Liver (tissue), 9 donors: ENCODE measurements around the gene RBX1. TPM values are rescaled to one million over a fixed set of nuclear protein-coding genes. Genes with fewer than 3 reads are reported as not detected.

ENCODE experiments used
- DNase-seq: peaks from one replicate; pipeline ENCODE4 v3.0.0-alpha.2; 2017; ENCODE audit warnings: low spot score
- H3K27ac ChIP-seq, 2 donors: one replicate each; pipeline ENCODE4 v1.7.0; 2013; ENCODE audit warnings: inconsistent platforms in 2 of 2, low read length in 2 of 2, control low read depth in 1 of 2, low read depth in 1 of 2, mild to moderate bottlenecking in 1 of 2
- H3K27me3 ChIP-seq, 4 donors: one replicate each; pipeline versions ENCODE4 v1.6.1 to v1.7.0; 2013; ENCODE audit warnings: low read length in 3 of 4, inconsistent platforms in 1 of 4, mild to moderate bottlenecking in 1 of 4, moderate library complexity in 1 of 4; ENCODE audit not compliant: control insufficient read depth in 4 of 4, insufficient read depth in 4 of 4
- H3K36me3 ChIP-seq, 4 donors: one replicate each; pipeline versions ENCODE4 v1.6.1 to v1.7.0; 2013; ENCODE audit warnings: low read length in 3 of 4, mild to moderate bottlenecking in 3 of 4, low read depth in 1 of 4, moderate library complexity in 1 of 4; ENCODE audit not compliant: control insufficient read depth in 4 of 4, insufficient read depth in 3 of 4
- H3K4me1 ChIP-seq, 4 donors: one replicate each; pipeline versions ENCODE4 v1.6.1 to v1.7.0; 2013; ENCODE audit warnings: low read length in 3 of 4, mild to moderate bottlenecking in 3 of 4, moderate library complexity in 1 of 4; ENCODE audit not compliant: control insufficient read depth in 4 of 4, insufficient read depth in 4 of 4
- H3K4me3 ChIP-seq, 3 donors: one replicate each; pipeline versions ENCODE4 v1.6.1 to v1.7.0; 2013; ENCODE audit warnings: low read length in 3 of 3, control low read depth in 1 of 3, low read depth in 1 of 3, mild to moderate bottlenecking in 1 of 3
- H3K9ac ChIP-seq, 2 donors: one replicate each; pipeline ENCODE4 v1.7.0; 2013; ENCODE audit warnings: low read length in 2 of 2, mild to moderate bottlenecking in 2 of 2, moderate library complexity in 2 of 2, control low read depth in 1 of 2, low read depth in 1 of 2
- H3K9me3 ChIP-seq, 4 donors: one replicate each; pipeline versions ENCODE4 v1.6.1 to v1.7.0; 2013; ENCODE audit warnings: low read length in 3 of 4; ENCODE audit not compliant: control insufficient read depth in 4 of 4
- CTCF ChIP-seq: fragments of 150-350 bp; IDR thresholded peaks from 2 replicates; pipeline ENCODE4 v1.5.1; 2017; ENCODE audit warnings: improper control_type of control experiment, low read depth, low read length; ENCODE audit not compliant: missing input control
- FOXA1 ChIP-seq: IDR thresholded peaks from 2 replicates; pipeline ENCODE4 v1.6.1; 2016; ENCODE audit warnings: antibody characterized with exemption
- FOXA2 ChIP-seq: IDR thresholded peaks from 2 replicates; pipeline ENCODE4 v1.6.1; 2016; ENCODE audit warnings: antibody characterized with exemption
- GABPA ChIP-seq, 2 donors: IDR thresholded peaks in 1 of 2; conservative IDR thresholded peaks in 1 of 2; 2 replicates each; pipeline ENCODE4 v1.6.1; 2016; ENCODE audit warnings: antibody characterized with exemption in 2 of 2, mild to moderate bottlenecking in 1 of 2, moderate library complexity in 1 of 2
- HNF4A ChIP-seq, 2 donors: conservative IDR thresholded peaks; 2 replicates each; pipeline ENCODE4 v1.6.1; 2016; ENCODE audit warnings: antibody characterized with exemption in 2 of 2, mild to moderate bottlenecking in 2 of 2
- HNF4G ChIP-seq: IDR thresholded peaks from 2 replicates; pipeline ENCODE4 v1.6.1; 2016; ENCODE audit warnings: antibody characterized with exemption
- JUND ChIP-seq, 2 donors: IDR thresholded peaks; 2 replicates each; pipeline ENCODE4 v1.6.1; 2016; ENCODE audit warnings: antibody characterized with exemption in 2 of 2
- MAX ChIP-seq: IDR thresholded peaks from 2 replicates; pipeline ENCODE4 v1.6.1; 2016; ENCODE audit warnings: antibody characterized with exemption
- RAD21 ChIP-seq, 2 donors: IDR thresholded peaks; 2 replicates each; pipeline ENCODE4 v1.6.1; 2016; ENCODE audit warnings: antibody characterized with exemption in 2 of 2, mild to moderate bottlenecking in 2 of 2
- REST ChIP-seq: IDR thresholded peaks from 2 replicates; pipeline ENCODE4 v1.6.1; 2016; ENCODE audit warnings: antibody characterized with exemption, mild to moderate bottlenecking
- RXRA ChIP-seq, 2 donors: IDR thresholded peaks; 2 replicates each; pipeline ENCODE4 v1.6.1; 2017 to 2018; ENCODE audit warnings: antibody characterized with exemption in 2 of 2, mild to moderate bottlenecking in 1 of 2
- SP1 ChIP-seq: IDR thresholded peaks from 2 replicates; pipeline ENCODE4 v1.6.1; 2018; ENCODE audit warnings: antibody characterized with exemption, mild to moderate bottlenecking
- TAF1 ChIP-seq: conservative IDR thresholded peaks from 2 replicates; pipeline ENCODE4 v1.6.1; 2016; ENCODE audit warnings: antibody characterized with exemption, mild to moderate bottlenecking
- YY1 ChIP-seq: IDR thresholded peaks from 2 replicates; pipeline ENCODE4 v1.6.1; 2016; ENCODE audit warnings: antibody characterized with exemption, mild to moderate bottlenecking
- WGBS: extraction: QIAGEN DNeasy Blood & Tissue Kit; methylation state at CpG from one replicate; pipeline ENCODE4 v1.1.7; 2013; 5-methylcytosine and 5-hydroxymethylcytosine counted together
- polyA plus RNA-seq, 2 donors: library from polyadenylated mRNA; stranded (reverse) in 1 of 2; unstranded in 1 of 2; fragments of 200-250 nt in 1 of 2; fragments of >200 nt in 1 of 2; fragmentation: Nextera tagmentation in 1 of 2; extraction: Ambion mirVana in 1 of 2; gene quantifications; one replicate each; pipeline versions ENCODE4 v1.2.1 to v1.2.3, GENCODE V29; 2013 to 2015
- total RNA-seq, 2 donors: library from RNA; depleted of rRNA; stranded (reverse); fragments of >200 nt; gene quantifications; one replicate each; pipeline ENCODE4 v1.2.3, GENCODE V29; 2014
- TF ChIP-seq, protein P1 (sequence below): IDR thresholded peaks from 2 replicates; pipeline ENCODE4 v1.6.1; 2016; ENCODE audit warnings: antibody characterized with exemption
- donor health status: healthy.
- donor health status: healthy.
- donor health status: healthy.
- donor health status: healthy.
- donor health status: healthy.

The RBX1 gene
- total and polyA plus RNA-seq, 4 donors = 11.0 to 85.3 (median 46.0) TPM

- TF ChIP-seq CTCF = no peak
- no peak for TF ChIP-seq JUND (IDR thresholded peaks at IDR 0.05)
- no peak for TF ChIP-seq TAF1
- no peak for TF ChIP-seq RXRA (IDR thresholded peaks at IDR 0.05)
- TF ChIP-seq, protein P1, sequence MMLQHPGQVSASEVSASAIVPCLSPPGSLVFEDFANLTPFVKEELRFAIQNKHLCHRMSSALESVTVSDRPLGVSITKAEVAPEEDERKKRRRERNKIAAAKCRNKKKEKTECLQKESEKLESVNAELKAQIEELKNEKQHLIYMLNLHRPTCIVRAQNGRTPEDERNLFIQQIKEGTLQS = no peak
Observed at GRCh38 chr22:40928657-40929056, 22.5 kb upstream of the RBX1 start (continued).

- Histone ChIP-seq H3K36me3 (peaks cover 4 to 23% (median 12%) of the 10 kb centered on the region in 4 donors), H3K4me1 (no peaks in the 10 kb centered on the region), H3K4me3 (no peak overlapping the region), H3K9ac (no peak overlapping the region), H3K27me3 (no peaks in the 10 kb centered on the region), H3K9me3 (no peaks in the 10 kb centered on the region), H3K27ac (no peak overlapping the region)
- TF ChIP-seq RAD21 (IDR thresholded peaks at IDR 0.05) (no peak), GABPA (IDR thresholded peaks at IDR 0.05 in 1 of 2, conservative IDR thresholded peaks at IDR 0.05 in 1 of 2) (no peak), YY1 (no peak), REST (no peak), JUND (IDR thresholded peaks at IDR 0.05) (no peak)
- 96% methylated on average over 2 of the region's 2 CpGs for WGBS
- DNase-seq = no peak
Observed at GRCh38 chr22:40932396-40932795, 18.8 kb upstream of the RBX1 start.

- no peaks in the 10 kb centered on the region for H3K9me3 ChIP-seq
- H3K4me3 ChIP-seq = no peak overlapping the region
- DNase-seq = no peak
- H3K27me3 ChIP-seq = no peaks in the 10 kb centered on the region
- H3K36me3 ChIP-seq = no peaks in the 10 kb centered on the region
- H3K27ac ChIP-seq = no peak overlapping the region
- no peak overlapping the region for H3K9ac ChIP-seq
- WGBS = 94% methylated on average over 2 of the region's 2 CpGs
- TF ChIP-seq FOXA2 (no peak), YY1 (no peak), MAX (no peak), JUND (IDR thresholded peaks at IDR 0.05) (no peak), SP1 (no peak), HNF4G (no peak), GABPA (IDR thresholded peaks at IDR 0.05 in 1 of 2, conservative IDR thresholded peaks at IDR 0.05 in 1 of 2) (no peak), HNF4A (conservative IDR thresholded peaks at IDR 0.05) (no peak), FOXA1 (no peak)
- no peaks in the 10 kb centered on the region for H3K4me1 ChIP-seq
Observed at GRCh38 chr22:40939202-40939601, 12.0 kb upstream of the RBX1 start.
